ENCODE measurements around the gene SLC26A11. TPM values are rescaled to one million over a fixed set of nuclear protein-coding genes. Genes with fewer than 3 reads are reported as not detected.
A peak's percentile ranks its signal among the peaks of the same experiment; 100 is the strongest.

Gene SLC26A11
- total and polyA plus RNA-seq, 4 donors, result 19.2 to 61.7 (median 34.1) TPM

DNA sequence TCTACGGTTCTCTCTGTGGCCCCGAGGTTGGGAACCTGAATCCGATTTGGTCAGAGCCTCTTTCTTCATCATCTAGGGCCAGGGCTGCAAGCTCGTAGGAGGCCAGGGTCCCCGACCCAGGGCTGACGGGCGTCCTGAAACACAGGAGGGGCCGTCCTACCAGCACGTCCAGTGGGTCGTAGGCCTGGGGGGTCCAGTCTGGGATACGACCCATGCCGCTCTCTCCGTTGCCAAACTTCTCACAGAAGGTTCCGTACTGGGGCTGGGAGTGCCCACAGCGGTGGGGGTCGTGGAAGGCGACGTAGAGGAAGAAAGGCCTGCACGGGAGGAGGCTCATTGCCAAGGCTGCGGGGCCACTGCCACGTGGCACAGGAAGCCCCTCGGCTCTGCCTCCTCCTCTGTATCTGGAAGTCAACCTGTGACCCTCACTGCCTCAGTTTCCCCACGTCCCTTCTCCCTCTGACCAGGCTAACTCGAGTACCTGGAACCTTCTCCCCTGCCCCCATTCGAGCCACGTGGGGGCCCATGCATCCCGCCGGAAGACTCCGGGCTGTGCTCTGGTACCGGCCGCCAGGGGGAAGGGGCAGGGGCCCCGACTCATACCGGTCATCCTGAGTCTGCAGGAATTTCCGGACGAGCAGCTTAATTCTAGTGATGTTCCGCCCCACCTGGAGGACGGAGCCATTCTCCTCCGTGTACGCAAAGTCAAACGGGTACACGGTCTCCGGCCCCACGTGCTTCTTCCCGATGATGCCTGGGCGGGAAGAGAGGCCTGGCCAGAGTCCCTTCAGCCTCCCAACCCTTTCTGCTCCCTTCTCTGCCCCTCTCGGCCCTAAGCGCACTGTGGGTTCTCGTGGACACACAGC lies 6.0 kb upstream of the SLC26A11 start:
- no peak for DNase-seq (ENCODE audit: low read depth in 4 of 6, low spot score in 6 of 6)
- Histone ChIP-seq H3K4me1 (ENCODE audit: control insufficient read depth, insufficient read depth, low read length) (peaks cover 3% of the 10 kb centered on the region), H3K27ac (ENCODE audit: low read depth, low read length) (no peak overlapping the region), H3K27me3 (ENCODE audit: control insufficient read depth, insufficient read depth, low read length) (no peaks in the 10 kb centered on the region), H3K9me3 (ENCODE audit: control insufficient read depth, insufficient read depth, low read length) (no peaks in the 10 kb centered on the region), H3K36me3 (ENCODE audit: control insufficient read depth, insufficient read depth, low read length) (peaks cover 87% of the 10 kb centered on the region), H3K4me3 (ENCODE audit: low read depth, low read length) (no peak overlapping the region)
- 93% methylated on average over 47 of the region's 48 CpGs for WGBS (ENCODE audit: insufficient coverage)

DNA sequence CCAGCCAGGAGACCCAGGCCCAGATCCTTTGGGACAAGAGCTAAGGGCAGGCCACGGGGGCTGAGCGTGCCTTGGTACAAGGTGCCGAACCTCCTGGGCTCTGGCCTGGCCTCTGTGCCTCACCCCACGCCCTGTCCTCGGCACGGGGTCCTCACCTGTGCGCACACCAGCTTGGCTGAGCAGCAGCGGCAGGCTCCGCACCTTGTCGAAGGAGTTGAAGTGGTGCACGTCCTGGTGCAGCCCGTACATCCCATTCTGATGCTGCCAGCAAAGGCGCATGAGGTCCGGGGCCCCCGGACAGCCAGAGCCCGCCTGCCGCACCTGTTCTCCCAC lies 5.4 kb upstream of the SLC26A11 start:
- H3K4me3 ChIP-seq (ENCODE audit: low read depth, low read length), result no peak overlapping the region
- 95% methylated on average over 17 of the region's 17 CpGs for WGBS (ENCODE audit: insufficient coverage)
- H3K4me1 ChIP-seq (ENCODE audit: control insufficient read depth, insufficient read depth, low read length), result peaks cover 9% of the 10 kb centered on the region
- no peaks in the 10 kb centered on the region for H3K27me3 ChIP-seq (ENCODE audit: control insufficient read depth, insufficient read depth, low read length)
- H3K27ac ChIP-seq (ENCODE audit: low read depth, low read length), result no peak overlapping the region
- peaks cover 81% of the 10 kb centered on the region for H3K36me3 ChIP-seq (ENCODE audit: control insufficient read depth, insufficient read depth, low read length)
- DNase-seq (ENCODE audit: low read depth in 4 of 6, low spot score in 6 of 6), result no peak
- no peaks in the 10 kb centered on the region for H3K9me3 ChIP-seq (ENCODE audit: control insufficient read depth, insufficient read depth, low read length)

DNA sequence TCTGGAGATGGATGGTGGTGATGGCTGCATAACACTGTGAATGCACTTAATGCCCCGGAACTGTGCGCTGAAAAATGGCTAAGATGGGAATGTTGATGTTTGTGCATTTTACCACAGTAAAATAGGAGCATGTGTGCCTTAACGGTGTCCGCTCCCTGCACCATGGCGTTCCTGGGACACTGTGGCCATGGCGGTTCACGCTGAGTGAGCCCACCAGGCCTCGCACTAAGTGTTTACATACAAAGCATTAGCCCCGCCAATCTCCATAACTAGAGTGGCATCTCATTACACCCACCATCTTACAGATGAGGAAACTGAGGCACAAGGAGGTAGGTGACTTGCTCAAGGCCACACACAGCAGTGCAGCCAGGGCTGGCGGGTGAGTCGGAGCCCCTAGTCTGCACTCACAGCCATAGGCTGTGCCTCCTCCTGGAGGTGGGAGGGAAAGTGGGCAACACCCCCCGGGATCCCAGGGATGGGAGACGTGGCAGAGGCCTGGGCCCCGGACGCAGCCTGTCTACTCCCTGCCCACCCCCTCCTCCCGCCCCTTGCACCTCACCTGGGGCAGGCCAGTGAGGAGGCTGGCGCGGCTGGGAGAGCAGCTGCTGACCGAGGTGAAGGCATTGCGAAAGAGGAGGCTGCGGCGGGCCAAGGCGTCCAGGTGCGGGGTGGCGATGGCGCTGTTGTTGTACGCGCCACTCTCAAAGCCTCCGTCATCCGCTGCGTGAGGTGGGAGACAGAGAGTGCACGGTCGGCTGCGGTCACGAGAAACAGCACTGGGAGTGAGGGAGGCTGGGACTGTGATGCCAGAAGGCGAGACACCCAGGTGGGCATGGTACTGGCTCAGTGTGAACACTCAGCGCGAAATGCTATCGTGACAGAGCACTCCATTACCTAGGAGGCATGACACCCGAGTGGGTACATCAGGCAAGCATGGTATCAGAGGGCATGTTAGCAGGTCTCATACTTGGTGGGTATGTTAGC lies 3.5 kb upstream of the SLC26A11 start:
- H3K27ac ChIP-seq (ENCODE audit: low read depth, low read length), result no peak overlapping the region
- H3K9me3 ChIP-seq (ENCODE audit: control insufficient read depth, insufficient read depth, low read length), result no peaks in the 10 kb centered on the region
- WGBS (ENCODE audit: insufficient coverage), result 98% methylated on average over 29 of the region's 40 CpGs
- H3K27me3 ChIP-seq (ENCODE audit: control insufficient read depth, insufficient read depth, low read length), result no peaks in the 10 kb centered on the region
- no peak overlapping the region for H3K4me3 ChIP-seq (ENCODE audit: low read depth, low read length)
- no peak for DNase-seq (ENCODE audit: low read depth in 4 of 6, low spot score in 6 of 6)
- peaks cover 67% of the 10 kb centered on the region for H3K36me3 ChIP-seq (ENCODE audit: control insufficient read depth, insufficient read depth, low read length)
- peaks cover 20% of the 10 kb centered on the region for H3K4me1 ChIP-seq (ENCODE audit: control insufficient read depth, insufficient read depth, low read length)

DNA sequence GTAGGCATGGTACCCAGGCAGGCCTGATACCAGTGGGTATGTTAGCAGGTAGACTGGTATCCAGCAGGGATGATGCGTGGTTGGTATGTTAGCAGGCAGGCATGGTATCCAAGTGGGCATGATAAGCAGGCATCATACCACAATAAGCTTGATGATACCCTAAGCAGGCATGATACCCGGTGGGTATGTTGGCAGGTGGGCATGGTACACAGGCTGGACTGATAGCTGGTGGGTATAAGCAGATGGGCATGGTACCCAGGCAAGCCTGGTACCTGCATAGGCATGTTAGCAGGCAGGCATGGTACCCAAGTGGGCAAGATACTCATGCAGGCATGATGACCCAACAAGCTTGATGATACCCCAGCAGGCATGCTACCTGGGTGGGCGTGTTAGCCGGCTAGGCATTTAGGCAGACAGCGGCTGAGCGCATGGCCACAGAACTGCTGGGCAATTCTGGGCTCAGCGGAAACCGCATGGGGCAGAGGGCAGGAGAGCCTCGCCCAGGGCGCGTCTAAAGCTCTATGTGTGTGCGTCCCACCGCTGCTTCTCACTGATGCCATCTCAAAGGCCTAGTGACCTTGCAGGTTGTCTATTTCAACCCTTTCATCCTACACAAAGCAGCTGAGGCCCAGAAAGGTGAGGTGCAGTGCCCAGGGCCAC lies 2.4 kb upstream of the SLC26A11 start:
- Histone ChIP-seq H3K27ac (ENCODE audit: low read depth, low read length) (no peak overlapping the region), H3K4me1 (ENCODE audit: control insufficient read depth, insufficient read depth, low read length) (peaks cover 26% of the 10 kb centered on the region), H3K9me3 (ENCODE audit: control insufficient read depth, insufficient read depth, low read length) (no peaks in the 10 kb centered on the region), H3K27me3 (ENCODE audit: control insufficient read depth, insufficient read depth, low read length) (no peaks in the 10 kb centered on the region), H3K4me3 (ENCODE audit: low read depth, low read length) (no peak overlapping the region), H3K36me3 (ENCODE audit: control insufficient read depth, insufficient read depth, low read length) (peaks cover 63% of the 10 kb centered on the region)
- 95% methylated on average over 13 of the region's 13 CpGs for WGBS (ENCODE audit: insufficient coverage)
- DNase-seq (ENCODE audit: low read depth in 4 of 6, low spot score in 6 of 6), result no peak

DNA sequence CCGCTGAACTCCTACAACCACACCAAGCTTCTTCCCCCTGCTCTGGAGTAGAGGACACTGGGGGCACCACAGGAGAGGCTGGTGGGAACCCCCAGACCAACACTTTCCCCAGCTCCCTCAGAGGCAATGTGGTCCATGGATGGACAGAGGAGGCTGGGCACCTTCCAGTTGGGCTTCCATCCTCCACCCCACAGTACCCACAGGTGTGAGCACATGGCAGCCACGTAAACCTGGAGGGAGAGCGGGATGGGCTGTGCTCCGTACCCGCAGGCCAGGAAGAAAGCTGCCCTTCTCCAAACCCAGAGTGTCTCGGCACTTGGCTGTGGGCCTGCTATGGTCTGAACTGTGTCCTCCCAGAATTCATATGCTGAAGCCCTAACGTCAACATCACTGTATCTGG lies 1.8 kb upstream of the SLC26A11 start:
- Histone ChIP-seq H3K9me3 (ENCODE audit: control insufficient read depth, insufficient read depth, low read length) (no peaks in the 10 kb centered on the region), H3K4me3 (ENCODE audit: low read depth, low read length) (no peak overlapping the region), H3K27ac (ENCODE audit: low read depth, low read length) (no peak overlapping the region), H3K4me1 (ENCODE audit: control insufficient read depth, insufficient read depth, low read length) (peaks cover 26% of the 10 kb centered on the region), H3K36me3 (ENCODE audit: control insufficient read depth, insufficient read depth, low read length) (peaks cover 62% of the 10 kb centered on the region), H3K27me3 (ENCODE audit: control insufficient read depth, insufficient read depth, low read length) (no peaks in the 10 kb centered on the region)
- WGBS (ENCODE audit: insufficient coverage), result 75% methylated on average over 7 of the region's 7 CpGs
- DNase-seq (ENCODE audit: low read depth in 4 of 6, low spot score in 6 of 6), result no peak

DNA sequence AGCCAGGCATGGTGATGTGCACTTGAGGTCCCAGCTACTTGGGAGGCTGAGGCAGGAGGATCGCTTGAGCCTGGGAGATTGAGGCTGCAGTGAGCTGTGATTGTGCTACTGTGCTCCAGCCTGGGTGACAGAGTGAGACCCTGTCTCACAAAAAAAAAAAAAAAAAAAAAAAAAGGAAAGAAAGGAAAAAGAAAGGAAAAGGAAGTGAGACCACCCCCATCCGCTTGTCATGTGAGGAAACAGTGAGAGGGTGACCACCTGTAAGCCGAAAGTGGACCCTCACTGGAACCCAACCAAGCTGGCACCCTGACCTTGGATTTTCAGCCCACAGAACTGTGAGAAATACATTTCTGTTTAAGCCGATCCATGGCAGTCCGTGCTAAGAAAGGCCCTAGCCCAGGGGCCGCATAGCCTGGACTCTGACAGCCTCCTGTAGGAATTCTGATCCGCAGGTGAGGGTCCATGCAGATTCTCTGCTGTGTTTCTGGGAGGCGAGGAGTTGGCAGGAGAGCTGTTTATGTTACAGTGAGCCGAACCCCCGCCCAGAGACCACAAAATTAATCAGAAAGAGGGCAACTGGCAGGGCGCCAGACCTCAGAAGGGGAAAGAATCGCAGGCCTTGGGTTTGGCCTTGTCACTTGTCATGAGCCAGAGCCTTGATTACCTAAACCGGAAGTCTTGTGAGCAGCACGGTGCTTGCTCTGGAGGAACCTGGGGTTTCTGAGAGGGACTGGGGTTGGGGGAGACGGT lies 1.0 kb upstream of the SLC26A11 start:
- peak overlapping the region; percentile 67 for H3K27ac ChIP-seq (ENCODE audit: low read depth, low read length)
- WGBS (ENCODE audit: insufficient coverage), result 33% methylated on average over 11 of the region's 15 CpGs
- H3K36me3 ChIP-seq (ENCODE audit: control insufficient read depth, insufficient read depth, low read length), result peaks cover 60% of the 10 kb centered on the region
- no peaks in the 10 kb centered on the region for H3K9me3 ChIP-seq (ENCODE audit: control insufficient read depth, insufficient read depth, low read length)
- peak in 2 of 6 donors; percentile 59 to 60 for DNase-seq (ENCODE audit: low read depth in 4 of 6, low spot score in 6 of 6)
- H3K27me3 ChIP-seq (ENCODE audit: control insufficient read depth, insufficient read depth, low read length), result no peaks in the 10 kb centered on the region
- peaks cover 26% of the 10 kb centered on the region for H3K4me1 ChIP-seq (ENCODE audit: control insufficient read depth, insufficient read depth, low read length)
- H3K4me3 ChIP-seq (ENCODE audit: low read depth, low read length), result peak overlapping the region; percentile 51

DNA sequence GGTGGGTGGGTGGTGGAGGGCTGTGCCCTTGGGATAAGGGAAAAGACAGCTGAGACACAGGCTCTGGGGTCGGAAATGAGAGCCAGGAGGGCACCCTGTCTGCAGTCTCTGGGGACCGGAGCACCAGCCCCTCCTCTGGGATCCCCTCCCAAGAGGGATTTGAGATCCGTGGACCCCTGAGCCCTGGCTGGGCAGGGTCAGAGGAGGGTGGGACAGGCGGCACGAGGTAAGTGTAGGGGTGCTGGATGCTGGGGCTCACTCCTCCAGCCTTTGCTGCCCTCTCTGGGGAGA lies 519 bp upstream of the SLC26A11 start:
- 4% methylated on average over 5 of the region's 5 CpGs for WGBS (ENCODE audit: insufficient coverage)
- Histone ChIP-seq H3K4me3 (ENCODE audit: low read depth, low read length) (peak overlapping the region; percentile 51), H3K27ac (ENCODE audit: low read depth, low read length) (peak overlapping the region; percentile 67), H3K4me1 (ENCODE audit: control insufficient read depth, insufficient read depth, low read length) (peaks cover 26% of the 10 kb centered on the region), H3K27me3 (ENCODE audit: control insufficient read depth, insufficient read depth, low read length) (no peaks in the 10 kb centered on the region), H3K9me3 (ENCODE audit: control insufficient read depth, insufficient read depth, low read length) (no peaks in the 10 kb centered on the region), H3K36me3 (ENCODE audit: control insufficient read depth, insufficient read depth, low read length) (peaks cover 57% of the 10 kb centered on the region)
- no peak for DNase-seq (ENCODE audit: low read depth in 4 of 6, low spot score in 6 of 6)

DNA sequence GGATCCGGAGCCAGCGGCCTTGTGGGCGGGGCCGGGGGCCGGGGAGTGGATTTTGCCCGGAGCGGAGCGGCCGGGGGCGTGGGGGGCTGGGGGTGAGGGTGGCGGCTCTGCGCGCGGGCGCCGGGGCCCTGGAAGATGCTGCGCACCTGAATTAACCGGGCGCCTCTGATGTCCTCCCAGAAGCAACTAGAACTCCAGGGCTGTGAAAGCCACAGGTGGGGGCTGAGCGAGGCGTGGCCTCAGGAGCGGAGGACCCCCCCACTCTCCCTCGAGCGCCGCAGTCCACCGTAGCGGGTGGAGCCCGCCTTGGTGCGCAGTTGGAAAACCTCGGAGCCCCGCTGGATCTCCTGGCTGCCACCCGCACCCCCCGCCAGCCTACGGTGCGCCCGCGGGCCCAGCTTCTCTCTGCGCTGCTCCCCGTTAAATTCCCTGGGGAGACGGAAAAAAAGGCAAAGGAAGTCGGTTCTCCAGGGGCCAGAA lies 549 bp downstream of the SLC26A11 start:
- peaks cover 26% of the 10 kb centered on the region for H3K4me1 ChIP-seq (ENCODE audit: control insufficient read depth, insufficient read depth, low read length)
- 1% methylated on average over 39 of the region's 41 CpGs for whole genome bisulfite sequencing (ENCODE audit: insufficient coverage)
- peaks cover 57% of the 10 kb centered on the region for H3K36me3 ChIP-seq (ENCODE audit: control insufficient read depth, insufficient read depth, low read length)
- peak overlapping the region; percentile 51 for H3K4me3 ChIP-seq (ENCODE audit: low read depth, low read length)
- H3K9me3 ChIP-seq (ENCODE audit: control insufficient read depth, insufficient read depth, low read length), result no peaks in the 10 kb centered on the region
- DNase-seq (ENCODE audit: low read depth in 4 of 6, low spot score in 6 of 6), result peak in 2 of 6 donors; percentile 59 to 69
- no peak overlapping the region for H3K27ac ChIP-seq (ENCODE audit: low read depth, low read length)
- no peaks in the 10 kb centered on the region for H3K27me3 ChIP-seq (ENCODE audit: control insufficient read depth, insufficient read depth, low read length)

All from spinal cord (tissue), 10 donors.